ENCODE data around the gene TSPAN5. TPM values are rescaled to one million over a fixed set of nuclear protein-coding genes. Genes with fewer than 3 reads are reported as not detected.

Gene TSPAN5
- total RNA-seq, 1 experiment from 2014 or later, result 12.4 TPM

- TF ChIP-seq CTCF (conservative IDR thresholded peaks at IDR 0.05) (no peak), EZH2 (IDR thresholded peaks at IDR 0.05; ENCODE audit: low read depth) (no peak)
- POLR2A ChIA-PET (ENCODE audit: unreplicated experiment), result no interaction called here
- Histone ChIP-seq H3K4me1 (replicated peaks; ENCODE audit: insufficient read depth) (no peaks in the 10 kb centered on the region), H3K4me3 (no peak overlapping the region), H3K36me3 (ENCODE audit: low read depth) (no peaks in the 10 kb centered on the region), H3K9me2 (ENCODE audit: insufficient read depth) (no peaks in the 10 kb centered on the region), H3K27me3 (ENCODE audit: insufficient read depth, low read depth) (no peaks in the 10 kb centered on the region), H3K4me2 (no peak overlapping the region), H3K79me2 (ENCODE audit: low read depth) (no peaks in the 10 kb centered on the region), H3K9me3 (ENCODE audit: insufficient read depth, low read depth) (no peaks in the 10 kb centered on the region), H3F3A (ENCODE audit: insufficient read depth, low read depth) (no peaks in the 10 kb centered on the region), H3K27ac (no peak overlapping the region), H2AFZ (no peak overlapping the region), H4K20me1 (ENCODE audit: insufficient read depth) (no peaks in the 10 kb centered on the region)
- no peak for DNase-seq
- no TSS peak for BruUV-seq (replicated peaks)
- intact Hi-C loops (cut with micrococcal nuclease; ENCODE audit: unreplicated experiment), result no loop called here
- CTCF ChIA-PET, result no interaction called here
Measured at GRCh38 chr4:98505992-98506391, 152.4 kb downstream of the TSPAN5 start.

DNA sequence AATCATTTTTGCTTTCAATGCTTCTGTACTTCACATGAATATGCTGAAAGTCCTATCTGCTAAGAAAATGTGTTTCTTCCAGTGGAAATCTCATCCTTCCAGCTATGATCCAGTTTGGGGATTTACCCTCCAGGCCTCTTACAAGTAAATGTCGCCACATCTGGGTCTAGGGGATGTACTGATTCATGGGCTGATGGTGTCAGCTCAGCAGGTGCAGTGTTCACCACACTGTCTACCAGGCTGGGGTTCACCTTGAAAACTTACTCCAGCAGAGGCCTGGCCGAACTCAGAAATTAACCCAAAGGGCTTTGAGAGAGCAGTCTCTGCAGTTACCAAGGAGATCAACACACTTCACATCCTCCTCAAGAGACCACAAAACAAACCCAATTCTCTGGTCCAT is 154.3 kb downstream of the TSPAN5 start:
- H3K4me1 ChIP-seq (replicated peaks; ENCODE audit: insufficient read depth), result no peaks in the 10 kb centered on the region
- intact Hi-C loops (cut with micrococcal nuclease; ENCODE audit: unreplicated experiment), result no loop called here
- H3F3A ChIP-seq (ENCODE audit: insufficient read depth, low read depth), result no peaks in the 10 kb centered on the region
- no peaks in the 10 kb centered on the region for H3K79me2 ChIP-seq (ENCODE audit: low read depth)
- H3K9me3 ChIP-seq (ENCODE audit: insufficient read depth, low read depth), result no peaks in the 10 kb centered on the region
- BruUV-seq (replicated peaks), result no TSS peak
- H3K27ac ChIP-seq, result no peak overlapping the region
- DNase-seq, result no peak
- H3K27me3 ChIP-seq (ENCODE audit: insufficient read depth, low read depth), result no peaks in the 10 kb centered on the region
- ChIA-PET CTCF (no interaction called here), POLR2A (ENCODE audit: unreplicated experiment) (no interaction called here)
- H2AFZ ChIP-seq, result no peak overlapping the region
- no peaks in the 10 kb centered on the region for H3K36me3 ChIP-seq (ENCODE audit: low read depth)
- H3K9me2 ChIP-seq (ENCODE audit: insufficient read depth), result no peaks in the 10 kb centered on the region
- H4K20me1 ChIP-seq (ENCODE audit: insufficient read depth), result no peaks in the 10 kb centered on the region
- TF ChIP-seq EZH2 (IDR thresholded peaks at IDR 0.05; ENCODE audit: low read depth) (no peak), CTCF (conservative IDR thresholded peaks at IDR 0.05) (no peak)
- H3K4me3 ChIP-seq, result no peak overlapping the region
- no peak overlapping the region for H3K4me2 ChIP-seq

DNA sequence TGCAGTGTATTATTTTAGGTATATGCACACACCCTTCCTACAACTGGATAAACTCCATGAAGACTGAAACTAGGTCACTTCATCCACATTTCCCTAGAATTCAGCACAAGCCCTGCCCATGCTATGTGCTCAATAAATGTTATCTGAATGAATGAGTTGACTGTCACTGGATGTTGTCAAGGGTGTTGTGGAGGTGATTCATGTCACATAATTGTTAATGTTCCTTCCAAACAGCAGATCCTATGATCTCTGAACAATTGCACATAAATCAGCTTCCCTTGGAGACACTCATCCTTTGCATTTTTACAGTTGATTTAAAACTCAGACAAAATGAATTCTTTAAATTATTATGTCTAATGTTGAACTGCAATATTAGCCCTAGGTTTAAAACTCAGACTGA is 154.7 kb downstream of the TSPAN5 start:
- Histone ChIP-seq H3K4me1 (replicated peaks; ENCODE audit: insufficient read depth) (no peaks in the 10 kb centered on the region), H3F3A (ENCODE audit: insufficient read depth, low read depth) (no peaks in the 10 kb centered on the region), H3K4me3 (no peak overlapping the region), H3K9me2 (ENCODE audit: insufficient read depth) (no peaks in the 10 kb centered on the region), H3K27me3 (ENCODE audit: insufficient read depth, low read depth) (no peaks in the 10 kb centered on the region), H3K9me3 (ENCODE audit: insufficient read depth, low read depth) (no peaks in the 10 kb centered on the region), H4K20me1 (ENCODE audit: insufficient read depth) (no peaks in the 10 kb centered on the region), H3K36me3 (ENCODE audit: low read depth) (no peaks in the 10 kb centered on the region), H3K79me2 (ENCODE audit: low read depth) (no peaks in the 10 kb centered on the region), H3K27ac (no peak overlapping the region), H3K4me2 (no peak overlapping the region), H2AFZ (no peak overlapping the region)
- no TSS peak for BruUV-seq (replicated peaks)
- ChIA-PET CTCF (no interaction called here), POLR2A (ENCODE audit: unreplicated experiment) (no interaction called here)
- no peak for DNase-seq
- TF ChIP-seq CTCF (conservative IDR thresholded peaks at IDR 0.05), result no peak
- TF ChIP-seq EZH2 (IDR thresholded peaks at IDR 0.05; ENCODE audit: low read depth), result no peak
- intact Hi-C loops (cut with micrococcal nuclease; ENCODE audit: unreplicated experiment), result no loop called here
